GM19239 (cell line): Measurements from ENCODE around the gene MTR.

Source experiments
- DNase-seq: peaks from one replicate; pipeline ENCODE4 v3.0.0; 2011; ENCODE audit warnings: low spot score; ENCODE audit not compliant: insufficient read length
- FAIRE-seq: peaks from 2 replicates; lab custom pipeline; 2011; peaks lifted over from hg19 to GRCh38; lab: Jason Lieb, UNC

MTR gene

DNA sequence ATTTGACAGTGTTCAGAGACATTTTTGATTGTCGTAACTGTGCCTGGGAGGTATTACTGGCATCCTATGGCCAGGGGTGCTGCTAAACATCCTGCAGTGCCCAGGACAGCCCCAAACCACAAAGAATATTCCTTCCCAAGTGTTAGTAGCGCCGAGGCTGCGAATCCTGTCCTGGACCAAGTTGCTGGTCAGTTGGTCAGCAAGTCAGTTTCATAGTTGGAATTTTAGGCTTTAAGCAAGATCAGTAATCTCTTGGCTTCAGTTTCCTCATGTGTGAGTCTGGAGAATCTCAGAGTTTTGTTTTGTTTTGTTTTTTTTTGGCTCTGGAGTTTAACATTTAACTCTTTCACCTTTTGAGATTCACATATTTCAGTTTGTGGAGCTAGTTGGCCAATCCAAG is 65.0 kb downstream of the MTR start:
- FAIRE-seq (no peak), DNase-seq (no peak)

DNA sequence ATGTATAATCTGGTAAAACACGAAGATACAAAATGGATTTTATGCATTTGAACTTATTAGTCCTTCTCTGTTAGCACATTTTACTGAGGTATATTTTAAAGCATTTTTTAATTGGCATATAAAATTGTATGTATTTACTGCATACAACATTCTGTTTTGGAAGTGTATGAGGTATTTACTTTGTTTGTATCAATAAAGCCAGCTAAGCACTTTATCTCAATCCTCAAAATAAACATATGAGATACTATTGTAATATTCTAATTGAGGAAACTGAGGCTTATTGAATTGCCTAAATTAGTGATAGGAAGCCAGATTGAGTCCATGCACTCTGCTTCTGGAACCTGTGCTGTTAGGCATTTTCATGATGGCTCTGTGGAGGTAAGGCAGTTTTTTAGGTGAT is 65.6 kb downstream of the MTR start:
- no peak for DNase-seq
- FAIRE-seq = peak; percentile 31

DNA sequence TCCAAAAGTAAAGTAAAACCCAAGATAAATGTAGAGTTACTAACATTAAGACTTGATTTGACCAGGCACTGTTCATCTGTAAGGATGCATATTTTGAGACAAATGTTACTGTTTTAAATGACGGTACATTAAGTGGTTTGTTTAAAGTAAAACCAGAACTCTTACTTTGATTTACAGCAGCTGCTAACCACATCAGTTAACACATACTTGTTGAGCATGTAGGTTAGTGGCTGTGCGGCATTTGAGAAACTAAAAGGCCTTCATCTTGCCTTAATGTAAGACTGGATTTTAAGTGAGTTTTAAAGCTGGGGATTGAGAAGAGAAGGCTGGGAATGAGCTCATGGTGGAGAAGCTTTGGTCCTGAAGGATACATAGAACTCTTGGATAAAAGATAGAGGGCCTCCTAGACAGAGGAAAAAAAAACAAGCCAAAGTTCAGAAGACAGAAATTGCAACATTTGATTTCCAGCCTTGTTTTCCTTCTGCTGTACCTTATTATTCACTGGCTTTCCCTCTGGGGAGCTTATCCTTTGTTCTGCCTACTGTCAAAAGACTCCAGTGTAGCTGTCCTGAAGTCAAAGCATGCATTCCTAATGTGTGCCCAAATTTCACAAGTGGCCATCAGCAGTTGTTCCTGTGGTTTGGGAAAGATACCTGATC is 66.6 kb downstream of the MTR start:
- no peak for DNase-seq
- FAIRE-seq = no peak

DNA sequence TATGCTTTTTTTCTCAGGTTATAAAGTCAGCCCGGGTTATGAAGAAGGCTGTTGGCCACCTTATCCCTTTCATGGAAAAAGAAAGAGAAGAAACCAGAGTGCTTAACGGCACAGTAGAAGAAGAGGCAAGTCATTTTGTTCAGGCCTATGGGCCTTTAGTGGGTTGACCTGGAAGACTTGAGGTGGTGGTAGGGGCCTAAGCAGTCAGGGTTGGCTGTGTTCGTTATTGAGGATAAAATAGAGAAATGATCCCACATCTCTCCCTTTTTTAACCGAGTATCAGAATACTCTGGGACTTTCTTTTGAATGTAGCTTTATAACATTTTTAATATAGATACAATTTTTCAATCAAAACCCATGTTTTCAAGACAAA is 67.1 kb downstream of the MTR start:
- DNase-seq = no peak
- FAIRE-seq = no peak

DNA sequence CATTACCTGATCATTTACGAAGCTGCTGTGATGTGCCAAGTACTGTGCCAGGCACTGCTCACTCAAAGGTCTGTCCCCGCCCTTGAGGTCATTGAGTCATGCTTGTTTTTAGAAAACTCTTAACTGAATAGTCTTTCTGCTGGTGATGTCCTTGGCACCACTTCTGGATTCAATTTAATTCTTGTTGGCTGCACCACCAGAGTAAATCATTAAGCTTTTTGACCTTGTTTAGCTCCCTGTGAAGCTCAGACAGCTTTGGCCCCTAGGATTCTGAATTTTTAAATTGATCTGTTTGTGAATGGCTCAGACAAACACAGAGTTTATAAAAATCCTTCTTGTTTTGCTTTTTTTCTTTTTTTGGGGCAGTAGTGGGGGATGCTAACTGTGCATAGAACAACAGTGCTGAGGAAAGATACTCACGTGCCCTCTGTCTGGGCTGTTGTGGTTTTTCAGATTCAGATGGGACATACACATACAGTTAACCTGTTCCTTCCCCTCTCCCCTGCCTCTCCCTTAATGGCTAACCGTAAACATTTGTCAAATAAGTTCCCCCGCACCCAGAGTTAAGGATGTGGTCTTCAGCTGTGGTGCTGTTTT is 67.6 kb downstream of the MTR start:
- DNase-seq = no peak
- FAIRE-seq = no peak

DNA sequence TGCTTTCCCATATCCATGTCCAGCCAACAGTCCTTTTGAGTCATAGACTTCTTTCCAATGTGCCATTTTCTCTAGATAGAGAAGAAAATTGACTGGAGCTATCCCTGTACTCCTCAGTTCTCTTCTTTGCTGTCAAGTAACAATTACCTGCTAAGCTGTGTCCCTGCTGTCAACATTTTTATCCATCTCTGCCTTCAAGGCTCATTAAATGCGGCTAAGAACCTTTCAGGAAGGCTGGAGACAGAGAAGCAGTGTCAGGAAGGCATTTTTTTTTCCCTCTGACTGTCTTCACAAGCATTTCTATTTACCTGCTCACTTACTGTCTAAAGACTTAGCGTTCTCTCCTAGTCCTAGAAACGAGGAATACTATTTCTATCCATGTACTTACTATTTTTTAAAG is 69.1 kb downstream of the MTR start:
- no peak for DNase-seq

DNA sequence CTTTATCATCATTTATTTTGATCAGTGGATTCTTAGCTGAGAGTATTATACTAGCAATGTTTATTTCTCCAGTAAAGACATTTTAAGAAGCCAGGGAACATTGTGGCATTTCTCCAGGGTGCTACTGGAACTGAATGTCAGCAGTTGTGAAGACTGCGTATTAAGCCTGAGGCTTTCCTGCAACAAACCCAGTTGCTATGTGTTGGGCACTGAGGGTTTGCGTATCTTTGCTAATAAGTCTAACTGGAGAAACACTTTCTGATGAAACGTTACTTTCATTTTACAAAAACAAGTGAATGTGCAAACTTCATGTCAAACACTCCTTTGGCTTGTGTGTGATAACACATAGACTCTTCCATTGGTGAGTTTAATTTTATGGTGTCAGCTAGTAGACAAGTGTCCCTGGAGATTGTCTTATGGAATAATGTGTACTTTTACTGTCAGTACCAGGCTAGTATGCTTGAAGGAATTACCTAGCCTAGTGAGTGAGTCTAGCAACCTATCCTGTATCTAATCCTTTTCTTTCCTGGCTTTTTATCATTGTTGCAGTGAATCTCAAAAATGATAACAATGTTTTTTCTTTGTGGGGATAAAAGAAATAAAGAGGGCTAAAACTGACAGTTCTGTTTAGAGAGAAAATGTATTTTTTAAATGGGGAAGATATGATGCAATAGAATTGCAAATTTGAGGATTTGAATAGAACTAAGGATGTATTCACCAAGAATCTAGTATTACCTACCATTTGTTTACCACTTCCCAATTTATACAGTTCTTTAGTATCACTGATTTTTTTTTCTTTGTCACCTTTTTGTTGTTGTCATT is 70.1 kb downstream of the MTR start:
- DNase-seq (no peak), FAIRE-seq (no peak)

More for the DNA sequence above, 69.1 kb downstream of the MTR start:
- no peak for FAIRE-seq

DNA sequence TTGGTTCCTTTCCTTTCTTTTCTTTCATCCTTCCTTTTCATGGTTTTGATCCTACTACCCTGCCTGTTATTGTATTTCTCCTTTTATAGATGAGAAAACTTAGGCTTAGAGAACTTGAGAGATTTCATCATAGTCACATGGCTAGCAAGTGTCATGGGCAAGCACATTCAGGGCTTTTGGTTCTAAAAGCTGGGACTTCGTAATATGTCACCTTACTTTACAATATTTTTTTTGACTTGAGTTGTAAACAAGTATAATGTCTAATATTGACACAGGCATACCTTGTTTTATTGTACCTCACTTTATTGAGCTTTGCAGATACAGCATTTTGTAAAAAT is 70.7 kb downstream of the MTR start:
- FAIRE-seq (no peak), DNase-seq (no peak)

DNA sequence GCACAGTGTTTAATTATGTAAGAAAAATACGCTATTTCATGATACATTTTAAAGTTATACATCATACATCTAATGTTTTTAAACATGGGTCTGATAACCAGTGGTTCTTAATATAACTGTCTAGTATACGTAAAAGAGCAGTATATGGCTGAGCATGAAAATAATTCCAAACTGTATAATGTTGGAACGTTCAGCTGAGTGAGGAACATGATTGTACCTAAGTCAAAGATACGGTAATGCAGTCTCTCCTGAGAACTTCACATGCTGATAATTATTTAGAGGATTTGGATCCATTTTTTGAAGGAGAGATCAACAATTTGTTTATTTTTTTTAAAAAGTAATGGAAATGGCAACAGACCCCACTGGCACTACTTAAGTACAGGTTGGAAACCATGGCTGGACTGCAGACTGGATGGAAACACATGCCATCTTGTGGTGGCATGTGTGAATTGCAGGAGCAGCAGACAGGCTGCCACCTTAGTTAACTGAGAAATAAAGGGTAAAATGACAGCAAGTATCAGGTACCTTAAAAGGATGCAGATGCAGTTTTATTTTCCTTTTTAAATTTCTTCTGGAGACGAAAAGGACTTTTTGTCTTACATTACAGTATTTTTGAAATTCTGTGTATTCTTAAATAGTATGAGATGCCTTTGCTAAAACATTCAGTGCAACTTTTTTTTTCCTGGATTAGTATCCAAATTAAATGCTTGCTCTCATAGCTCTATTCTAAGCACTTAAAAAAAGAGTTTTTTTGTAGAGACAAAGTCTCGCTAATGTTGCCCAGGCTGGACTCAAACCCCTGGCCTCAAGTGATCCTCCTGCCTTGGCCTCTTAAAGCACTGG is 73.8 kb downstream of the MTR start:
- FAIRE-seq = peak; percentile 84
- peak; percentile 36 for DNase-seq

DNA sequence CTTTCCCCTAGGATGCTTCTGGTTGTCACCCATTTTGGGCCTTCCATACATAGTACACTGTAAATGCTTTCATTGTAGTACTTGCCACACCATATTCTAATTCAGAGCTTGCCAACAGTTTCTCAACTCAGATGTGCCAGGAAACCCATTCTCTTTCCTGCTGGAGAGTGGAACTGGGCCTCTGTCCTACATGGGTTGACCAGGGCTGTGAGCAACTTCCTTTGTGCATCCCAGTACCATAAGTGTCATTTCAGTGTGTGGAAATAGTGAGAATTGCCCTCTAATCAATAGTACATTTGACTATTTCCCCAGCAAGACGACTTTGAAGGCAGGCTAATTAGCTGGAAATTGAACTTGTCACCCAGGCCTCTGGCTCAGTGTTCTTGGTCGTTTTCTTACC is 74.8 kb downstream of the MTR start:
- FAIRE-seq (no peak), DNase-seq (no peak)

DNA sequence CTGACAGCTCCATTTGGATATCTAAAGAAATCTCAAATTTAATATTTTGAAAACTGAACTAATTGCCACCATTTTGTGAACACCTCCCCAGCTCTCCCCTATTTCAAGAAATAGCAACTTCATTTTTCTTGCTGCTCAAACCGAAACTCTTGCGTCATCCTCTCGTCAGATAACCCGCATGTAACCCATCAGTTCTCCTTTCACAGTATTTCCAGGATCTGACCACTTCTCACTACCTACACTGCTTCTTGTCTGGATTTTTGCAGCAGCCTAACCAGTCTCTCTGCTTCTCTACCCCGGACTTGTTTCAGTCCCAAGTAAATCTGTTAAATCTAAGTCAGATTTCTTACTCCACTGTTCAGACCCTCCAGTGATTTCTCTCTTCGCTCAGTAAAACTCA is 75.6 kb downstream of the MTR start:
- DNase-seq (no peak), FAIRE-seq (no peak)

DNA sequence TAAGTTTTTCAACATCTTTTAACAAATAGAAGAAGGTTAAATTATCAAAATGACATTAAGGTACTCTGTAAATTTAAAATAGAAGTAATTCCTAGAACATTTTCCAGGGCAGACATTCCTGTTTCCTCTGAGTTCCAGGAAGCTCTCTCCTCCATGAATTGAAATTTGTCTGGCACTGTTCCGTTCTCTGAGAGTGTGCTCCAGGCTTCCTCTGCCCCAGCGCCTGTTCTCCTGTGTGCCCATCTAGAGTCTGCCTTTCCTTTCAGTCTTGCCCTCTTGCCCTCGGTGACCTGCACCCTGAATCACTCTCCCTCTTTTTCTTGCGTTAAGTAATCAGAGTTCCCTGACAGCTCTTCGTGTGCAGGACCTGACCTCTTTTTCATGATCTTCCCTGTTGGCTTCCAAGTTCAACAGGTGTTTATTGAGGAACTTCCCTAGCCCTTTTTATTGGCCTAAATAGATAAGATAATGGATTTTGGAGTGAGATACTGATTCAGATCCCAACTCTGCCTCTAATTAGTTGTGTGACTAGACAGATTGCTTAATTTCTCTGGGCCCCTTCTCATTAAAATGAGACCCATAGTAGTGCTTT is 77.1 kb downstream of the MTR start:
- no peak for DNase-seq
- FAIRE-seq = no peak

DNA sequence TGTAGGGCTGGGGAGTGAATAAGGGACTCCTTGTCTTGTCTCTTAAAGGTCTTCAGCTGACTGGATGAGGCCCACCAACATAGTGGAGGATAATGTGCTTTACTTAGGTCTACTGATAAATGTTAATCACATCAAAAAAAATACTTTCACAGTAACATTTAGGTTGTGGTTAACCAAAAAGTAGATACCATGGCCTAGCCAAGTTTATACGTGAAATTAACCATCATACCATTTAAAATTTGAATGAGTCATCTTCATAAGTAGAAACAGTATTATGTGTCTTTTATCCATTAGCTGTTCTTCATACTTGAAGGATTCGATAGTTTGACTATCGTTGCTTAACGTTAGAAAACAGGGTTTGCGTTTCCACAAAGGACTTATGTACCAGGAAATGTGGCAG is 80.9 kb downstream of the MTR start:
- FAIRE-seq (no peak), DNase-seq (no peak)

DNA sequence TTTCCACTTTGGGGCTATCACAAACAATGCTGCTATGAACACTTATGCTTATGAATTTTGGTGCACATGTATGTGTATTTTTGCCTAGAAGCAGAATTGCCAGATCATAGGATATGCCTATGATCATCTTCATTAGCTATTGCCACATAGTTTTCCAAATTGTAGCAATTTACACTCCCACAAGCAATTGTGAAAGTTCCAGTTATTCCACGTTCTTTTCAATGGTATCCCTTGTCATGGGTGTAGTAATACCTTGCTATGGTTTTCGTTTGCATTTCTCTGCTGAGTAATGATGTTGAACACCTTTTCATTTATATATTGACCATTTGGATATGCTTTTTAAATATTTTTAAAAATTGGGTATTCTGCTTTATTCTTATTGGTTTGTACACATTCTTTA is 82.6 kb downstream of the MTR start:
- DNase-seq = no peak
- FAIRE-seq = no peak

DNA sequence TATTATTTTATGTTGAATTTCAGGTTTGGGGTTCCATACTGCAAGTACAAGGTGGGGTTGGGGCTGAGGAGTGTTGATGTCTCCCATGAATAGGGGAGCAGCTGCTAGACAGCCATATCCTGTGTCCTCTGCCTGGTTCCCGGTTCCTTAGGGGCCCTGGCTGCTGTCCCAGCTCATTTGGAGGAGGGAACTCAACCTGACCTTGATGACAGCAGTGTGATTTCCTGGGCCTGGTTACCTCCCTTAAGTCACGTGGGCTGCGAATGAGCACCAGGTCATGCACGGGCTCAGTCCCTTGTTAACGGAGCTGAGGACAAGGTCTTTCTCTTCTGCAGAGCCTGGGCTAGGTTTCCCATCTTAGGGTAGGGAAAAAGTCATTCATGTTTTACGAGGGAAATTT is 85.1 kb downstream of the MTR start:
- FAIRE-seq (no peak), DNase-seq (no peak)

DNA sequence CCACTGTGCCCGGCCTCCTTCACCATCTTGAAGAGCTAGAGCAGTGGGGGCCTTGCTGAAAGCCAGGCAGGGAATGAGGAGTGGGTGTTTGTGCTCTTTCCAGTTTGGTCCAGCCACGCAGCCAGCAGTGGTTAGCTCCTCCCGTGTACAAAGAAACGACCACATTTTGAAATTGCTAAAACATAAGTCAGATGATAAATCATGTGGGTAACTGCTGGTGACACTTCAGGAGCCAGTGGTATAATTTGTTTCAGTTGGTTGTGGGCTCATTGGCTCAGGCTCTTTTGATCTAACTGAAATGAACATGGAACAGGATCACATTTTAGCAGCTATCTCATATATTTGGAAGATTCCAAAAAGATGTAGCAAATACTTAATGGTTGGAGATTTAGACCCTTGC is 87.6 kb downstream of the MTR start:
- DNase-seq (no peak), FAIRE-seq (no peak)

DNA sequence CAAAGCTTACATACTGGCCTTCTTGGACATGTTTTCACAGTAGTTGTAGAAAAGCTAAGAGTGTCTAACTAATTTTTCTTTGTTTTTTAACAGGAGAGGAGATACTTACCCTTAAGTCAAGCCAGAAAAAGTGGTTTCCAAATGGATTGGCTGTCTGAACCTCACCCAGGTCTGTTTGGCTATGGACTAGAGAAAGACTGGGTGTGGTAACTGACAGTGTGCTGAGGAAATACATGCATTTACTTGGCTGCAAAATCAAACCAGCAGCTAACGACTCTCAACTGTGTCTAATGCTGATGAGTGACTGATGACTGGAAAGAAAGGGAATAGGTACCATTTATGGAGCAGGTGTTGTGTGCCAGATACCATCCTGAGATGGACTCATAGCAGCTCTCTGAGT is 91.1 kb downstream of the MTR start:
- no peak for FAIRE-seq
- DNase-seq = no peak

DNA sequence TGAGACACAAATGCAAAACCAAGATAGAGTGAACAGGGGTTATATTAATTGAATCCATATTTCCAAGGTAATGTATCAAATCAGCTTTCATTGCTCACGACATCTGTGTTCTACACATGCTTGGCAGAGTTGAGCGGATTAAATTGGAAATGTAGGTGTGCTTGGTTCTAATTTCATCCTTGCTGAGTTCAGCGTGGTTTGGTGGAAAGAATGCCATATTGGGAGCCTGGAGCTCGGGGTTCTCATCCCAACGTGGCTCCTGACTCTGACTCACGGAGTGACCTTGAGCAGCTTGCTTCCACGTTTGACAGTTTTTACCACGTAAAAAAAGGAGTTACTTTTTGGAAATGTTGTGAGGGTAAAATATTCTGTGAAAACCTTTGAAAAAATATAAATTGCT is 92.0 kb downstream of the MTR start:
- DNase-seq = no peak
- no peak for FAIRE-seq

DNA sequence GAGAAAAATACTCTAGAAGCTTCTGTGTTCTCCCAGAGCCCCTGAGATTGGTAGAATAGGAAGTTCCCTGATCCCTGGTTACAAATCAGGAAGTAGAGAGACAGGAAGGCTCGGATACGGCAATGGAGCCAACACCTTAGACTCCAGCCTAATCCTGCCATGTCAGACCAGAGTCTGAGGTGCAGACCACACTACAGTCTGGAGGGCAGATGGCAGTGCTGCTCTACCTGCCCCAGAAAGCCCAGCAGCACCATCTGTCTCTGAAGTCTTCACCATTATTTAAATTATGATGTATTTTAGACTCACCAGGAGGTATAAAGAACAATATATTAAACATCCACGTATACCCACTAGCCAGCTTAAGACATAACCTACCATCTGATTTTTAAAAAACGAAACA is 93.0 kb downstream of the MTR start:
- DNase-seq = no peak
- no peak for FAIRE-seq

DNA sequence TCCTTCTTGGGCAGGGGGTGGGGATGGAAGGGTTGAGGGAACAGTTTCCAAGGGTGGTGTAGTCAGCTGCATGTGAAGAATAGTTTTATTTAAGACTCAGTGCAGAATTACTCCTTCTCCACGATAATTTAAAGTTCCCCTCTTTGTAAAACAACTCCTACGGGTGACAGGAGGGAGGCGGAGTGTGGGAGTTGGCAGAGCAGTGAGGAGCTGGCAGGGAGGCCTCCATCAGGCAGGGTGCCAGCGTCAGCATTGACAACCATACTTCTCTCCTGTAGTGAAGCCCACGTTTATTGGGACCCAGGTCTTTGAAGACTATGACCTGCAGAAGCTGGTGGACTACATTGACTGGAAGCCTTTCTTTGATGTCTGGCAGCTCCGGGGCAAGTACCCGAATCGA is 93.8 kb downstream of the MTR start:
- no peak for FAIRE-seq
- no peak for DNase-seq
